HG03520 (cell line): ENCODE data around the gene FMO5.

ENCODE experiments used
- ATAC-seq: cut with Tn5 transposase; IDR thresholded peaks from one replicate; pipeline ENCODE4 v1.9.1; 2021; ENCODE audit warnings: mild to moderate bottlenecking, moderate library complexity; ENCODE audit not compliant: unreplicated experiment

The FMO5 gene, protein sequence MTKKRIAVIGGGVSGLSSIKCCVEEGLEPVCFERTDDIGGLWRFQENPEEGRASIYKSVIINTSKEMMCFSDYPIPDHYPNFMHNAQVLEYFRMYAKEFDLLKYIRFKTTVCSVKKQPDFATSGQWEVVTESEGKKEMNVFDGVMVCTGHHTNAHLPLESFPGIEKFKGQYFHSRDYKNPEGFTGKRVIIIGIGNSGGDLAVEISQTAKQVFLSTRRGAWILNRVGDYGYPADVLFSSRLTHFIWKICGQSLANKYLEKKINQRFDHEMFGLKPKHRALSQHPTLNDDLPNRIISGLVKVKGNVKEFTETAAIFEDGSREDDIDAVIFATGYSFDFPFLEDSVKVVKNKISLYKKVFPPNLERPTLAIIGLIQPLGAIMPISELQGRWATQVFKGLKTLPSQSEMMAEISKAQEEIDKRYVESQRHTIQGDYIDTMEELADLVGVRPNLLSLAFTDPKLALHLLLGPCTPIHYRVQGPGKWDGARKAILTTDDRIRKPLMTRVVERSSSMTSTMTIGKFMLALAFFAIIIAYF

DNA sequence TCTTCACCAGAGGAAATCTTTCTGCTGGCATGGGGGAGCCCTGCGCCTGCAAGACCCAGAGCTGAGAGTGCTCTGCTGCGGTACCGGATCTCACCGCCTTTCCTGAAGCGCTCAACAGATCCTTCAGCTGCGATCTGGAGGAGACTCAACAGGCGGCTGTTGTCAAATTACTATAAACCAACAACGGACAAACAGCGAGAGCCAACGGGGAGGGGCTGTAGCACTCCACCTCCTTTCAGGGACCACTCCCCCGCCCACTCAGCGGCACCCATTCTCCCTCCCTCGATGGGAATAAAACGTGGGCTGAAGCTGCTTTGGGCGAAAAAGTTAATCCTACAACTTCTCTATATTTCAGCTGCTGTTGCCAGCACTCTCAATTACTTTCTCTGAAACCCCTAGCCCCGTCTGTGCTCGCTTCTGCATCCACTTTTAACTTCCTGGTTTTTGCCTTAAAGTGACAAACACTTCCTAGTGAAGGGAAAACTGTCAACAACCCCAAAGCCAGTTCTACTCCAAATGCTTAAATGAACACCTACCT lies at the start of gene FMO5:
FMO5 (minus strand) TSS at position 147 of the 538 bp plus-strand sequence. CDS start 310 bp downstream, outside the sequence.
- no peak for ATAC-seq

DNA sequence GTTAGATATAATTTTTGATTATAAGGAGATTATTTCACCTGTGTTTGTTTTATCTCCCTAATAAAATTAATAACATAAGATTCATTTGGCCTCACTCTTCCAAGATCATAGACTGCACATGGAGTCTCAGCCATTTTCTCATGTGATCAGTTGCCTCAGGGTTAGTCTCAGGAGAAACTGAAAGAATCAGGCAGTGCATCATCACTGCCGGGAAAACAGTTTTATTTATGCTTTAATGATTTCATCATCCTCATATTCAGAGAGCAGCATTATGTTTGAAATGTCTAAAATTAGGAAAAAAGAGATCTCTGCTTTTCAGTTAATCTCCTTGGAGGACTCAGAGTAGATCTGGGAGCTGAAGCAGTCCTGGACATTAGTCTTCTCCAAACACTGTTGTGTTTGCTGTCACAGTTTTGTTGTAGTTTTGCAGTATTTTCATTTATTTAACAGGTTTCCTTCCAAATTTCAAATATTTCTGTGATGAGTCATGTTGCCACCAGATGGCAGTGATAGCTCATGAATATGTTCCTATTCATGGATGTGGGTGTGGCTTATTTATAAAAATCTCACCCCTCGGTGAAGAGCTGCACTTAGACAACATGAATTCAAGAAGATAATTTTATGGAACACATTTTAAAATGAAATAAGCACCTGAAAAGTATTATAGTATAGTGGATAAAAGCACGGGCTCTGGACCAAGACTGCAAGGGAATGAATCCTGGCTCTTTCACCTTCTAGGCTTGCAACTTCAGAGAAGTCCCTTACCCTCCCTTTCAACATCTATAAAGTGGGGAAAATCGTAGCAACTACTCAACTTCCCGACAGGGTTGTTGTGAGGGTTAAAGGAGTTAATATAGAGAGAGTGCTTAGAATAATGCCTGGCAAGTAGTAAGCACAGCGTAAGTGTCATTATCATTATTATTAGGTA lies 48.5 kb upstream of the FMO5 start:
- no peak for ATAC-seq

DNA sequence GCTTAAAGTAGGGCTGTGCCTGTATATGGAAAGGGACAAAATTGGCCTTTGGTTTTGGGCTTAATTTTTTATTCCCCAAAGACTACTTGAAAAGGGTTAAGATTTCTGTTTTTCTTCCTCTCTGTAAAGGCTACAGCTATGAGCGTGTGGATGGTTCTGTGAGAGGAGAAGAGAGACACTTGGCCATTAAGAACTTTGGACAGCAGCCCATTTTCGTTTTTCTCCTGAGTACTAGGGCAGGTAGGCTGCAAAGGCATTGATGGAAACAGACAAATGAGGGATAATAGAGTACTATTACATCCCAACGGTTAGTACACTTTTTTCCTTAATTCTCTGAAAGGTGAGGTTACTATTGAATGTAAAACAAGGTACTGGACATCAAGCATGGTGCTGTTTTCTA lies 46.9 kb upstream of the FMO5 start:
- ATAC-seq = no peak

DNA sequence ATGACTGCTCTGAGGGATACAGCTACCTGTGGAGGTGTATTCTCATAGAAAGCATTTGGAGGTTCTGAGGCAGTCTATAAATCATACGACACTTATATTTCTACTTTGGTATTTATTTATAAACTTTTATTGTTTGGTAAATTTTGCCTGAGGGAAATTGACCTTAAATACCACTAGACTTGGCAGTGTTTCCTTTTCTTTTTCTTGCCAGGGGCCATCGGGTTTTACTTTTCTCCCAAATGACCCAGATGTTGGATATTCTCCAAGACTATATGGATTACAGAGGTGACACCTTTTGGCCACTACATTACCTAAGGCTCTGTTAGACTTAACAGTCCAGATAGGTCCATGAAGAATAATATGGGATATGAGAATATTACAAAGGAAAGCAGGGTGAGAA lies 45.6 kb upstream of the FMO5 start:
- no peak for ATAC-seq

DNA sequence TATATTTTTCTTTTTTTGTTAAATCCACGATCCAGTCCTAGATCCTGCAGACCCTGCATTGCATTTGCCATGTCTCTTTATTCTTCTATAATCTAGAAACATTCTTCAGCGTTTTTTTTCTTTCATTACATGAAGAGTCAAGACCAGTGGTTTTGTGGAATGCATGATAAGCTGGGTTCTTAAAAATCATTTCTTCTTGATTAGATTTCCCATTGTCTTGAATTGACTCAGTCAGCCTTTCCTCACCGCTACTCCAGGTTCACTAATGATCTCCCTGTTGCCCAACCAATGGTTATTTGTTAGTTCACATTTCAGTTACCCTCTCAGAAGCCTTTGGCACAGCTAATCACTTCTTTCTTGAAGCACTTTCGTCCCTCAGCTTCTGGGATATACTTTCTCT lies 42.6 kb upstream of the FMO5 start:
- no peak for ATAC-seq

DNA sequence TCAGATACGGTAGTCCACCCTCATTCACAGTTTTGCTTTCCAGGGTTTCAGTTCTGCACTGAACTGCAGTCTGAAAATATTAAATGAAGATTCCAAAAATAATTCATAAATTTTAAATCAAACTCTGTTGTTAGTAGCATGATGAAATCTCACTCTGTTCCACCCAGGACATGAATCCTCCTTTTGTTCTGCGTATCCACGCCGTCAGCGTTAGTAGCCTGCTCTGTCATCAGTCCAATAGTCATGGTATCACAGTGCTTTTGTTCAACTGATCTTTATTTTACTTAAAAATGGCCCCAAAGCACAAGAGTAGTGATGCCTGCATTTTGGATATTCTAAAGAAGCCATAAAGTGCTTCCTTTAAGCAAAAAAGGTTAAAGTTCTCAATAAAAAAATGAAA lies 41.2 kb upstream of the FMO5 start:
- no peak for ATAC-seq

DNA sequence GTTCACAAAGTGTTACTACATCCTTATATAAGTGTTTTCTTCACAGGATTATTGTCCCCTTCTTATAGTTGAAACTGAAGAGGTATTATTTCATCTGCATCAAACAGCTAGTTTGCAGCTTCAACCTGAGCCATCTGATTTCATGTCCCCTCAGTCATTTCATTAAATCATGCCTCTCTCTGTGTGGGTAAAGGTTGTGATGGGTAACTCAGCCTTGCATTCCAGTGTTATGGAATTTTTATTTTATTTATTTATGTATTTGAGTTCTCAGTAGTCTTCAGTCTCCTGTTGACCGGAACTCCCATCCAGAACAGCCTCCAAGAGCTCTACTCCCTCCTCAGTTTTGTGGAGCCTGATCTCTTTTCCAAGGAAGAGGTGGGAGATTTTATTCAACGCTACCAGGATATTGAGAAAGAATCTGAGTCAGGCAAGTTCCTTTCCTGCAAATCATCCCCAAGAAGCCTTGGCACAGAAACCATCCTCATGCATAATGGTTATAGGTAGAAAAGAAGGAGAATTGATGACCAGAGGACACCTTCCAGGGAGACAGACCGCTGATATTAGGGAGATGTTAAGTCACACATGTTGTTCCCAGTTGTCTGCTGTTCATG lies 39.1 kb upstream of the FMO5 start:
- ATAC-seq = no peak

DNA sequence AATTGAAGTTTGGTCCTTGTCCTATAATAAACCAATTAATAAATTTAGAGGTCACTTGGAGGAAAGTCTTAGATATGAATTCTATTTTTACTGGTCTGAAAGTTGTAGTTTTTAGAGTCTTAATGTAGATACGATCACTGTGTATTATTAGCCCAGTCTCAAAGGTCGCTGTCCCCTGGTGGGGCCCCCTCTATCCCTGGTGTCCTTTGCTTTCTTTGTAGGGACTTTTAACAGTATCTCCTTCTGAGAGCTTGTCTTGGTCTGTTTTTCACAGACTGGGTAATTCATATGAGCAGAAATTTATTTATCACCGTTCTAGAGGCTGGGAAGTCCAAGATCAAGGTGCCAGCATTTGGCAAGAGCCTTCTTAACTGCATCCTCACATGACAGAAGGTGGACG lies 35.8 kb upstream of the FMO5 start:
- ATAC-seq = no peak

DNA sequence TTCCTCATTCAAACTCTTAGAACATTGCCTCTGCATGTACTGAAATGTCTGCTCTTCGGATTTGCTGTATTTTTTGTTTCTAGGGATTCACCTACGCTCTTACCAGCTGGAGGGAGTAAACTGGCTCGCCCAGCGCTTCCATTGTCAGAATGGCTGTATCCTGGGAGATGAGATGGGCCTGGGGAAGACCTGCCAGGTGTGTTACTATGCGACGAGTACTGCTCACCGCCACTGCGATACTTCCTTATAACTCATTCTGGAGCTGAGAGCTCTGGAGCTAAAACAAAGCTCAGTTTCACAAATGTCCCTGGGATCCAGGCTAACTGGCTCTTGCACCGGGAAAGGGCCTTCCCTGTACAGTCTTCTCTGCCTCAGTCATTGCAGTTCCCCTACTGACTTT lies 27.4 kb upstream of the FMO5 start:
- no peak for ATAC-seq

DNA sequence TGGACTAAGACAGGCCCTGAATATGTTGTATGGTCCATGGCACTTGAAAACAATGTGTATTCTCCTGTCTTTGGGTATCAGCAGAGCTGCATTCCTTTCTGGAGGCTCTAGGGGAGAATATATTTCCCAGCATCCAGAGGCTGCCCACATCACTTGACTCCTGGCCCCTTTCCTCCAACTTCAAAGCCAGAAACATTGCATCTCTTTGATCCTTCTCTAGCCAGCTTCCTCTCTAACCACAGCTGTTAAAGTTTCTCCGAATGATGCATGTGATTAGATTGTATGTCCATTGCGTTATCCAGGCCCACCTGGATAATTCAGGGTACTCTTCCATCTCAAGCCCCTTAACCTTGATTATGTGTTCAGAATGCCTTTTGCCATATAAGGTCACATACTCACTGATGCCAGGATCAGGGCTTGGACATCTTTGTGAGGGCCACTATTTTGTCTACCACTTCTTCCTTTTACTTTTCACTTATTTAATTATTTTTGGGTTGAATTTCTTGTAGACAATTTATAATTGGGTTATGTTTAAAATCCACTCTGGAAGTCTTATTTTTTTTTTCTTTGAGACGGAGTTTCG lies 22.6 kb upstream of the FMO5 start:
- no peak for ATAC-seq

DNA sequence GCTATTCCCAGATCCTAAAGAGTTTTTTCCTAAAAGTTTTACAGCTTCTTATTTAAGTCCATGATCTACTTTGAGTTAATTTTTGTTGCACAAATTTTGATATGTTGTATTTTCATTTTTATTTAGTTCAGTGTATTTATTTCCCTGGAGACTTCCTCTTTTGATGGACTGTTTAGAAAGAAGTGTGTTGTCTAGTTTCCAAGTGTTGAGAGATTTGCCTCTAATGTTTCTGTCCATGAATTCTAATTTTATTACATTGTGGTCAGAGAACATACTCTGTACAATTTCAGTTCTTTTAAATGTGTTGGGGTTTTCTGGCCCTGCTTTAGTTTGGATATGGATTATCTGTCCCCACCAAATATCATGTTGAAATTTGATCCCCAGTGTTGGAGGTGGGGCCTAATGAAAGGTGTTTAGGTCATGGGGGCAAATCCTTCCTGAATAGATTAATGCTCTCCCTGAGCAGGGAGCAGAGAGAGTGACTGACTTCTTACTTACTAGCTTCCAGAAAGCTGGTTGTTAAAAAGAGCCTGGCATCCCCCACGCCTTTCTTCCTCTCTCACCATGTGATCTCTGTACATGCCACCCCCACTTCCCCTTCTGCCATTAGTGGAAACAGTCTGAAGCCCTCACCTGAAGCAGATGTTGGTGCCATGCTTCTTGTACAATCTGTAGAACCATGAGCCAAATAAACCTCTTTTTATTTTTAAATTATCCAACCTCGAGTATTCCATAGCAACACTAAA lies 21.9 kb upstream of the FMO5 start:
- ATAC-seq = no peak

DNA sequence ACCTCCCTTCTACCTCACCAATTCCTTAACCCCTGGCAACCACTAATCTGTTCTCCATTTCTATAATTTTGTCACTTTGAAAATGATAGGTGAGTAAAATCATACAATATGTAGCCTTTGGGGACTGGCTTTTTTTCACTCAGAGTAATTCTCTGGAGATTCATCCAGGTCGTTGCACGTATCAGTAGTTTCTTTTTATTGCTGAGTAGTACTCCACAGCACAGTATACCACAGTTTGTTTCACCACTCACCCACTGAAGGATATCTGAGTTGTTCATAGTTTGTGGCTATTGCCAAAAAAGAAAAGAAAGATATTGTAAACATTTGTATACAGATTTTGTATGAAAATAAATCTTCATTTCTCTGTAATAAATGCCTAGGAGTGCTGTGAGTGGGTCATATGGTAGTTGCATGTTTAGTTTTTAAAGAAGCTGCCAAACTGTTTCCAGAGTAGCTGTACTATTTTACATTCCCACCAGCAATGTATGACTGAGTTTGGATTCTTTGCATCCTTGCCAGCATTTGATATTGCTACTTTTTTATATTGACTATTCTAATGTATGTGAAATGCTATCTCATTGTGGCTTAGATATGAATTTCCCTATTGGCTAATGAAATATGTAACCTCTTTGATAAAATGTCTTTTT lies 21.0 kb upstream of the FMO5 start:
- ATAC-seq = no peak

DNA sequence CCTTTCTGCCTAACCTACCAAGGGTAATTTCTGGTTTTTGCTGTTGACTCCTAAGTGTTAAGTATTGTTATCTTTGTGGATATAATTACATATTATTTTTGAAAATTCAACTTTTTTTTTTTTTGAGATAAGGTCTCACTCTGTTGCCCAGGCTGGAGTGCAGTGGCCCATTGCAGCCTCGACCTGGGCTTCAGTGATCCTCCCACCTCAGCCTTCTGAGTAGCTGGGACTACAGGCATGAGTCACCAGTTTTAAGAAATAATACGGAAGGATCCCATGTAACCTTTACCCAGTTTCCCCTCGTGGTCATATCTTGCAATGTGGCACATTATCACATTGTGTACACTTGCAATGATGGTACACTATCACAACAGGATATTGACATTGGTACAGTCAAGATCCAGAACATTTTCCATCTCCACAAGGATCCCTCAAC lies 20.5 kb upstream of the FMO5 start:
- no peak for ATAC-seq

DNA sequence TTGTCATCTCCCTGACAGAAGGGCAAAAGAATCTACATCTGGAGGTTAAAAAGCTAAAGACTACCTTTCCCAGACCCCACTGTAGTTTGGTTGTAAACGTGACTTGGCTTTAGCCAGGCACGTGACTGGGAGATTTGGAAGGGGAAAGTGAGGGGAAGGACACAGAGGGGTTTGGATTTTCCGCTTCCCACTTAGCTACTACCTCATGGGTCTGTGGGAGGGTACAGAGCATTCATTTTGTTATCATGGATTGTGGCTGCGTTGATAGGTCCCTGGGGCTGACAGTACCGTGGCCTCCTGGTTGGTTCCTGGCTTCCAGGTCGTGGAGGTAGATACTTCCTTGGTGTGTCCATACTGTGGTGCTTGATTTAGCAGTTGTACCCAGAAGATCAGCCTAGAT lies 20.0 kb upstream of the FMO5 start:
- no peak for ATAC-seq

DNA sequence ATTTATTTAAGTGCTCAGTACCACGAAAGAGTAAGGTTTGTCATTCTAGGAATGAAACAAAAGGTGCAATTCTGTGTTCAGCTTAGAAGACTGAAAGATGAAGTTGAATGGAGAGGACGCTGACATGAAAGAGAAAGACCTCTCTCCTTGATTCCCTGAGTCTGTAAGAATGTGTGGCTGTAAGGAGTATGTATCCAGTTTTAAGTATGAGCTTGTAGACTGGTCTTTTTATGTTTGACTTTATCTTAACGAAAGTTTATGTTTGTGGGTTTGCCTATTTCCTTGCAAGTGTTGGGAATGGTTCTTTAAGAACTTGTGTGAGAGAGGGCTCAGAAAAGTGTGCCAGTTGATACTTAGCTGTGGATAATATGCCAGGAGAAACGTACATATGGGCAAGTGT lies 18.7 kb upstream of the FMO5 start:
- ATAC-seq = no peak

DNA sequence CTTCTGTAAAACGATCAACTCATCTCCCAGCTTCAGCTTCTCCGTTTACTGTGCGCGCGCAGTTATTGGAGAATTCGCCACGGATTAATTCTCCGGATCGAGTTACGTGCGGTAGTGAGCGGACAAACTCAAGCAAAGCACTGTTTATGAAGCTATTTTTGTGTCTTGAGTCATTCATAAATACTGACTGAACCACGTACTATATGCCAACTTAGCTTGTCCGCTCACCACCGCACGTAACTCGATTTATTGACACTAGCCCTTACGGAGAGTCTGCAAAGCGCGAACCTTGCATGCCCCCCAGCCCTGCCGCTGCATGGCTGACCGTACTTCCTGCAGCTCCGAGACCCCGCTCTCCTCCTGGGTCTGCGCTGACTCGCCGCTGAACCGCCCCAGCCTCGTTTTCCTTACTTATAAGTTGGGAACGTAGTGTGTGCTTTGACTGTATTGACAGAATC lies 18.1 kb upstream of the FMO5 start:
- ATAC-seq = peak; percentile 16

DNA sequence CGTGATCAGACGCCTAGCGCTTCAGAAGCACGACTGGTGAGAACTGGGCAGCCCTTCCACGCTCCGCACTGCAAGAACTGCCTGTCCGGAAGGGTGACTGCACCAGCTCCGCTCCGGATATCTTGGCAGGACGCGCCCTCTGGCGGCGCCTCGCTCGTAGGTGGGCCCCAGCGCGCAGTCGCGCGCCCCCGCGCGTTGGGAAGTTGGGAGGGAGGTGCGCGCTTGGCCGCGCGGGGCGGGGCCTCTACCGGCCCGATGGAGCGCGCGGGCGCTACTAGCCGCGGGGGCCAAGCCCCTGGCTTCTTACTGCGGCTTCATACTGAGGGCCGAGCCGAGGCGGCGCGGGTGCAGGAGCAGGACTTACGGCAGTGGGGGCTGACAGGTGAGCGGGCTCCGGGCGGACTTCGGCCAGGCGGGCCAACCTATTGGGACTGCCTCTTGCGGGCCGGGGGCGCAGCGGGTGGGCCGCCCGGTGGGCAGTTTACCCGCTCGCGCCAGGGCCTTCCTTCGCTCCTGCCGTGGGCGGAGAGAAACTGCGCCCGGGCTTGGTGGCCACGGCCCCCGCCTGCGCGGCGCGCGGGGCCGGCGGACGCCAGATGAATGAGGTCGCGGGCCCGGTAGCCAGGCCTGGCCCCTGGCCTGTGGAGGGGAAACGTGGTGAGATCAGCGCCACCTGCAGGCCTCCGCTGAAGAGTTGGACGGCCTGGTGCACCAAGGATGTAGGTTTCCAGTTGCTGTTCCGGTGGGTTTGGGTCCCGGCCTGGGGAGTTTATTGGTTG lies 17.5 kb upstream of the FMO5 start, which contains the start of gene CHD1L:
CHD1L (plus strand) TSS at position 236 of the 779 bp plus-strand sequence; CDS start at position 256, 20 bp downstream.
- ATAC-seq = peak; percentile 83

DNA sequence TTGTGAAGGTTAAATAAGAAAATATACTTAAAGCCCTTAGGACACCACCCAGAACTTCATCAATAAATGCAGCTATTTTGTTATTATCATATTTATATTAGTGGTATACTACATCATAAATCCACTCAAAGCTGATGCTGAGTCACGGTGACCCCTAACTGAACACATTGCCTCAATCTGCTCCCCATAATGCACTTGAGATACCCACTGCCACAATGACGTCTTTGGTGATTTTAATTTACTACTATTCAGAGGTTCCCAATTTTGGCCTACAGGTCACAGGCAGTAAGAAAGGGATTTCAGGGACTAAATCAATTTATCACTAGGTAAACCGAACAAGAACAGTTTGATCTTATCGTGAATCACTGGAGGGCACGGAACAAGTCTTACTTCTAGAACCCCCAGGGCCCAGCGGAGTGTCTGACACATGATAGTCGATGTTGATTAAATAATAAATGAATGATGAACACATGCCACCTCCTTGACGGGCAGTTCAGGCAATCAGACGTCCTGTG lies 16.9 kb upstream of the FMO5 start:
- ATAC-seq = no peak
